G401.6 (cell line): Measurements from ENCODE around the gene DMRTC2.
"Not testable (repeated sequence)": the region's sequence is repeated elsewhere in the genome, so short reads cannot be mapped to it uniquely, and the experiment has no call there.

Experiments used
- FAIRE-seq: peaks from 2 replicates; lab custom pipeline; 2012; peaks lifted over from hg19 to GRCh38; lab: Jason Lieb, UNC

The DMRTC2 gene

GRCh38 chr19:41871573-41872383 lies 26.9 kb downstream of the DMRTC2 start:
- peak; percentile 72 for FAIRE-seq

- FAIRE-seq = no peak
These were observed 27.5 kb downstream of the DMRTC2 start for GRCh38 chr19:41872384-41872774.

DNA sequence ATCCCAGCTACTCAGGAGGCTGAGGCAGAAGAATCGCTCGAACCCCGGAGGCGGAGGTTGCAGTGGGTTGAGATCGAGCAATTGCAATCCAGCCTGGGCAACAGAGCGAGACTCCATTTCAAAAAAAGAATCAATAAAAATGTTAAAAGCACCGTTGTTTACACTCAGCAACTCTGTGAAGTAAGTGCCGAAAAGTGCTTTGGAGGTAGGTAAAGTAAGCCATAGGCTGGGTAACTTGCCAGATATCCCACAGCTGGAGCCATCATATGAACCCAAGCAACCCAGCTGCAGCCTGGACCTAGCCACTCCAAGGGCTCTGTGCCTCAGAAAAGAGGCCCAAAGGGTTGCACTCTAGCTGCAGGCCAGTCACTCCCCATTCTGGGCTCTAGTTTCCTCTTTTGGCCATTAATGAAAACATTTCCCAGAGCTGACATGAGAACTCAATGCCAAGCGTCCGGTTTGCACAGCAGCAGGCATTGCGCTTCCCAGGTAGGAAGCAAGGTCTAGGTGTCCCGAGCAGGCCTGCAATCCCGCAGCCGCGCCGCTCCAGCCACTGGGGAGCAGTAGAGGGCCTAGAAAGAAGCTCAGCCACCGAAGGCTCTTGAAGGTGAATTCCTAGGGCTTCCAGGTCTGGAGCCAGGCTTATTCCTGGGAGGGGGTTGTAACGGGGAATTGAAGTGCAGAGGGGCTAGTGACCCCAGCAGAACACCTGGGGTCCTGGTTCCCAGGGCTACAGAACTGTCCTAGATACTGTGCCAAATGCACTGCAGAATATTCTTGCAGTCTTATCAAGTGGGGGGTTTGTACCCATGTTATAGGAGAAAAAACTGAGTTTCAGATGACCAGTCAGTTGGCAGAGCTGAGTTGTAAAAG lies 28.2 kb downstream of the DMRTC2 start:
- FAIRE-seq = peak; percentile 98

GRCh38 chr19:41875973-41876372 lies 31.1 kb downstream of the DMRTC2 start:
- not testable (repeated sequence) for FAIRE-seq

GRCh38 chr19:41876847-41877832 lies 32.3 kb downstream of the DMRTC2 start, which contains the start of gene CD79A:
TSS of gene CD79A (plus strand) at chr19:41877279. CDS start at chr19:41877305, 26 bp downstream.
- FAIRE-seq = no peak

- FAIRE-seq = no peak
These were observed 33.4 kb downstream of the DMRTC2 start for GRCh38 chr19:41877916-41878905.

DNA sequence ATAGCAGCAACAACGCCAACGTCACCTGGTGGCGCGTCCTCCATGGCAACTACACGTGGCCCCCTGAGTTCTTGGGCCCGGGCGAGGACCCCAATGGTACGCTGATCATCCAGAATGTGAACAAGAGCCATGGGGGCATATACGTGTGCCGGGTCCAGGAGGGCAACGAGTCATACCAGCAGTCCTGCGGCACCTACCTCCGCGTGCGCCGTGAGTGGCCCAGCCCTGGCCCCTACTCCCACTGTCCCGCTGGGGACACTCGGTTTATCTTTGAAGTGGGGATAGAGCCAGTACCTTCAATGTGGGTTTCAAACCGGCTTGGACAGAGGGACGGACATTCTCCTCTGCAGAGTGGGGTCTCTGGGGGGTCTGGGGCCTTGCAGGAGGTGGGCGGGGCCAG lies 34.2 kb downstream of the DMRTC2 start:
- FAIRE-seq = no peak

DNA sequence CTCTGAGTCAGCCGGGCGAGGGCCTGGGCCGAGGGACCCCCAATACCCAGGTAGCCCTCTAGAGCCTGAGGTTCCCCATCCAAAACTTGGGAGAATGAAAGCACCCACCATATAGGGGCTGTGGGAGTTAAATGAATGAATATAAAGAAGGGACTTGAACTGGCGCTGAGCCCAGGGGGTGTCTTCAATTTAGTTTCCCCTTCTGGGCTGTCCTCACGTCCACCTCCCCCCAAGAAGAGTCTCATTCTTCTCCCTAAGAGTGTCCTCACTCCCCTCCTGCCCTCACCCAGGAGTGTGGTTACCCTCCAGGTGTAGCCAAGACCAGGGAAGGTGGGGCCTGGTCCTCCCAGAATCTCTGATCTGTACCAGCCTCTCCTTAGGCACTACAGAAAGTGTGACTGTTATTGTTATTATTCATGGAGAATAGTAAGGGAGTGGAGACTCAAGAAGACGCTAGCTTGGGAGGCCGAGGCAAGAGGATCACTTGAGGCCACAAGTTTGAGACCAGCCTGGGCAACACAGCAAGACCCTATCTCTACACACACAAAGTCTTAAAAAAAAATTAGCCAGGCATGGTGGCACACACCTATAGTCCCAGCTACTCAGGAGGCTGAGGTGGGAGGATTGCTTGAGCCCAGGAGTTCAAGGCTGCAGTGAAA lies 35.0 kb downstream of the DMRTC2 start:
- no peak for FAIRE-seq

- no peak for FAIRE-seq
These were observed 35.5 kb downstream of the DMRTC2 start for GRCh38 chr19:41880329-41880708.

DNA sequence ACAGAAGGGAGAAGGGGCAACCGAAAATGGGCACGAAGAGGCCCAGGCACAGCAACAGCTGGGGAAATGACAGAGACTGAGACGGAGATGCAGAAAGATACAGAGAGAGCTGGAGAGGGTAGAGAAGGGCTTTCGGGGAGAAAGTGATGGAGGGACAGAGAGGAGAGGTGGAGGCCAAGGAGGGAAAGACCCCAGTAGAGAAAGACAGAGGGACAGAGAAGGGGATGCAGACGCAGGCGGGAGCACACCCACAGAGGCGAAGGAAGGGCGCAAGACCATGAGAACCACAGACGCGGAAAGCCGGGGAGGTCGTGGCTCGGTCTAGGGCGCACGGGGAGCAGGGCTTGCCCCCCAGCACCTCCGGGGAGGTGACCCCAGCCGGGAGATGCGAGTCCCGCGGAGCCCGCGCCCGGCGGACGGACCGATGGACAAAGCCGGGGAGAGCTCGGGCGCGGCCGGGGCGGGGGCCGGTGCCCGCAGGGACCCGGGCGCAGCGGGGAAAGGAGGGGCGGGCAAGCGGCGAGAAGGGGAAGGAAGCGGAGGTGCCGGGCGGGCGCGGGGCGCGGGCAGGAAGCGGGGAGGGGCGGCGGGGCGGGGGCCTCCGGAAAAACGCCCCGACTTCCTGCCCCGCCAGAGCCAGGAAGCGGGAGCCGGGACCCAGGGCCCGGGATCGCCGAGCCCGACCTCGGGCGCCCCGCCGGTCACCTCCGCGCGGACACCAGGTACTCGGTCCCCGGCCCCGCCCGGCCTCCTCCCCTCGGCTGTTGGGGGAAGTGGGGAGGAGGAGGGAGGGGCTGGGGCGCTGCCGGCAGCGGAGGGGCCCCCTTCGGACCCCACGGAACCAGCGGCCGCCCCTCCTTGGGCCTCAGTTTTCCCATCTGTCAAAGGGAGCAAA lies 38.0 kb downstream of the DMRTC2 start, which contains the start of gene ARHGEF1:
Gene ARHGEF1, plus strand, starts transcription at position 617 of the 895 bp plus-strand sequence. CDS start 4,899 bp downstream, outside the sequence.
- no peak for FAIRE-seq

- no peak for FAIRE-seq
These were observed 38.6 kb downstream of the DMRTC2 start for GRCh38 chr19:41883463-41883820.

GRCh38 chr19:41883821-41884733 lies 39.2 kb downstream of the DMRTC2 start:
- peak; percentile 97 for FAIRE-seq

GRCh38 chr19:41886761-41887710 lies 42.2 kb downstream of the DMRTC2 start:
- FAIRE-seq = no peak

- no peak for FAIRE-seq
These were observed 43.0 kb downstream of the DMRTC2 start for GRCh38 chr19:41887711-41888382.

DNA sequence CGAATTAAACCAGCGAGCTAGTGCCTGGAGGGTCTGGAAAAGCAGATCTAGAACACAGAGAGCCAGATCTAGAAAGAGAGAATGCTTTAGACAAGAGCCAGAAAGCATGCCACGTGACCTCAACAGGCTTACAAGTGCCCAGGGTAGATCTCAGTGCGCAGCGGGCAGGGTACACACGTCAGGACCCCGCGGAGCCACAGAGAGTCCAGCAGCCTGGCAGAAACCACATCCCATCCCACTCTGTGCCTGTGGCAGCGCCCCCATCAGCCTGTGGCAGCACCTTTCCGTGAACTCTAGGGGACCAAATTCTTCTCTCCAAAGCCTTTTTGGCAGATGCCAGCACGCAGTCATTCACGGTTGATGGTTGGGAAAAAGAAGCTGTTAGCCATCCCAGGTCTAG lies 44.1 kb downstream of the DMRTC2 start:
- no peak for FAIRE-seq

DNA sequence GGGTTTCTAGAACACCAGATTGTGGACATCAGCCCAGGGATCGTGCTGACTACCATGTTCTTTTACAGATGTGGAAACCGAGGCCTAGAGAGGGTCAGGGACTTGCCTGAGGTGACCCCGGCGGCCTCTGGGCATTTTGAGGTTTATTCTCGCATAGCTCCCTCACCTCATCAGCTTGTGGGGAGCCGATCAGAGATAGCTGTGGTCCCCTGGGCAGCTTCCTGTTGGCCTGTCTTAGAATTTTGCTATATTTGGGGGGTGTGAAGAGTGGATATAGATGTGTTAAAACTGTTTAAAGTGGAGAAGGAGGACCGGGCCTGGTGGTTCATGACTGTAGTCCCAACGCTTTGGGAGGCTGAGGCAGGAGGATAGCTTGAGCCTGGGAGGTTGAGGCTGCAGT lies 45.1 kb downstream of the DMRTC2 start:
- FAIRE-seq = no peak
